GM10266 (cell line): Measurements from ENCODE around the gene PPP1R12B.
"Not testable (repeated sequence)": the region's sequence is repeated elsewhere in the genome, so short reads cannot be mapped to it uniquely, and the experiment has no call there.

Experiments
- DNase-seq: peaks from one replicate; pipeline ENCODE4 v3.0.0; 2012; ENCODE audit errors: extremely low spot score
- TF ChIP-seq, protein P1 (sequence below): IDR thresholded peaks from 2 replicates; pipeline ENCODE4 v1.5.1; 2012; ENCODE audit warnings: mild to moderate bottlenecking, low read depth; ENCODE audit not compliant: control insufficient read depth, insufficient read depth; ENCODE audit errors: missing control alignments

Gene PPP1R12B

DNA sequence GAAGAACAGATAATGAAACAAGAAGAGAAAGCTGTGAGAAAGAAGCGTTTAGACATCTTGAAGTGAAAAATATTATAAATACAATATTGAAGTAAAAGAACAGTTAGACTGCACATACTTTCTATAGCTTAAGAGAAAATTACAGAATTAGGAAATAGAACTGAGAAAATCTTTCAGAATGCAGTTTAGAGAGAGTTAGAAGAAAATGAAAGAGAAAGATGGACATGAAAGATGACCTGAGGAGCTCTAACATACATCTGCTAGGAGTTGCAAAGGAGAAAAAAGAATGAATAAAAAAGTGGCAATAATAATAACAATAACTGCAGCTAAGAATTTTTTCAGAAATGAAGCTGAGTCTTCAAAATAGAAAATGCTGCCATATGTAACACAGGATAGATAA lies 173.0 kb downstream of the PPP1R12B start:
- not testable (repeated sequence) for DNase-seq

DNA sequence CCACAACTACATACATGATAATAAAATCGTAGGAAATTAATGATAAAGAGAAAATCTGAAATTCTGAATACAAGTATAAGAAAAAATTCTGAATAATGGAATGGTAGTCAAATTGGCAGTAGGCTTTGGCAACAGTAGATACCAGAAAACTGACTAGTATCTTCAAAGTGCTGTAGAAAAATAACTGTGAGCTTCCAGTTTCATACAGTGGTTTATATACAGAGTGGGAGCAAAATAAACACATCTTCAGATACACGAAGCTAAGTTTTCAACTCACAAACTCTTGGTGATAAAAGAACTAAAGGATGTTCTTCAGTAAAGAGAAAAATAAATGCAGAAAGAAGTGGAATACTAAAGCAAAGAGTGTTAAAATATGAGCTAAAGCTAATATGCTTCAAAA lies 173.4 kb downstream of the PPP1R12B start:
- DNase-seq: no peak
- TF ChIP-seq, protein P1, sequence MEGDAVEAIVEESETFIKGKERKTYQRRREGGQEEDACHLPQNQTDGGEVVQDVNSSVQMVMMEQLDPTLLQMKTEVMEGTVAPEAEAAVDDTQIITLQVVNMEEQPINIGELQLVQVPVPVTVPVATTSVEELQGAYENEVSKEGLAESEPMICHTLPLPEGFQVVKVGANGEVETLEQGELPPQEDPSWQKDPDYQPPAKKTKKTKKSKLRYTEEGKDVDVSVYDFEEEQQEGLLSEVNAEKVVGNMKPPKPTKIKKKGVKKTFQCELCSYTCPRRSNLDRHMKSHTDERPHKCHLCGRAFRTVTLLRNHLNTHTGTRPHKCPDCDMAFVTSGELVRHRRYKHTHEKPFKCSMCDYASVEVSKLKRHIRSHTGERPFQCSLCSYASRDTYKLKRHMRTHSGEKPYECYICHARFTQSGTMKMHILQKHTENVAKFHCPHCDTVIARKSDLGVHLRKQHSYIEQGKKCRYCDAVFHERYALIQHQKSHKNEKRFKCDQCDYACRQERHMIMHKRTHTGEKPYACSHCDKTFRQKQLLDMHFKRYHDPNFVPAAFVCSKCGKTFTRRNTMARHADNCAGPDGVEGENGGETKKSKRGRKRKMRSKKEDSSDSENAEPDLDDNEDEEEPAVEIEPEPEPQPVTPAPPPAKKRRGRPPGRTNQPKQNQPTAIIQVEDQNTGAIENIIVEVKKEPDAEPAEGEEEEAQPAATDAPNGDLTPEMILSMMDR: no peak

DNA sequence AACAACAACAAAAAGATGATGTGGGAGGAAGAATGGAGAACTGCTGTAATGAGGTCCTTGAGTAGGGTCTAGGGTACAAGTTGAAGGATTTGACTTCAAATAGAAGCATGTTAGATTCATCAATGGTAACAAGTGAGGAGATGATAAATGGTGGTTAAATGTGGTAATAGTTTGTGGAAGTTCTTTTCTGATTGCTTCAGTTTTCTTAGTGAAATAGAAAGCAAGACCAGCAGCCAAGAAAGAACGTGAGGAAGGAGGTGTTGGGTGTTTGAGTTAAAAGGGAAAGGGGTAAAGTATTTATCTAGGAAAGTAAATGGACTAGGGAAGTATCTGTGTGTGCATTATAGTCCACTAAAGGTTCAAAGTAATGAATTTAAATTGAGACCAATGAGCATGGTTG lies 177.6 kb downstream of the PPP1R12B start:
- DNase-seq: not testable (repeated sequence)

DNA sequence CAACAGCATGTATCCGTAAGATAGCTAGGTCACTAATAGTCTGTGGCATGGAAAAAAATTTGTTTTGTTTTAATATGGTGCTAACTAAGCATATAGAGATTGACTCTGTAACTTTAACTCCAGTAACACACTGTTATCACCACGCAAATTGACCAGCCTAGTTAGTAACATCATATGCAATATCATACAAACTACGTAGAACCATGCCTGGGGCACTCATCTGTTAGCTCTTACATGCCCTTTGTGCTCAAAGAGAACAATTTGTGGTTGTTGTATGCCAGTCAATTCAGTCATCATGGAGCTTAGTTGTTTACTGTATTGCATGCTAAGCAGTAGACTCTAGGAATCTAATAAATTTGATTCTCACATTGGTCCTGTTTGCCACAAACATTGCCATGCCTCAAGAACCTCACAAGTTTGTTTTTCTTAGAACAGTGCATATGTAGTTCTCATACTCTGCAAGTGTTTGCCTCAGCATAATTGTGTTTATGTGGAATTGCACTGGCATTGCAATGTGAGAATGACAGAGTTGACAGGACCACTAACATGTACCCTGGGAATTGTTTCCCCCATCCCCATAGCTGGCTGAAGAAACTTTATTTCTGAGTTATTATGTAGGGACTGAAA lies 179.7 kb downstream of the PPP1R12B start:
- DNase-seq: not testable (repeated sequence)

DNA sequence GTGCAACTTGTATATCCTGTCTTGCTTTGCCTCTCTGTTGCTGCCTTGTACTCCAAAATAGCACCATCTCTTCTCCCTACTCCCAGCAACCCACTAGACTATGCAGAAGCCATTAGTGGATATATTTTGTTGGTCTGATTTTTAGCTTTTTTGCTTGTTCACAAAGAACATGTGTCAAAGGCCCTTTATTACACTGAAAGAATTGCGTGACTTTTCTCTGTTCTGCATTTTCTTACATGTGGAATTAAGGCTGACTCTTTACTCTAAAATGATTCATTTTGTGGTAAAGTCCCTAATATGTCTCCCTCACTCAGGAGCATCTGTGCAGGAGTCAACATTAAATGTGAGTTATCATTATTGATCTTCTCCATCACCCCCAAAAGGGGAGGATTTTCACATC lies 182.2 kb downstream of the PPP1R12B start:
- not testable (repeated sequence) for DNase-seq

DNA sequence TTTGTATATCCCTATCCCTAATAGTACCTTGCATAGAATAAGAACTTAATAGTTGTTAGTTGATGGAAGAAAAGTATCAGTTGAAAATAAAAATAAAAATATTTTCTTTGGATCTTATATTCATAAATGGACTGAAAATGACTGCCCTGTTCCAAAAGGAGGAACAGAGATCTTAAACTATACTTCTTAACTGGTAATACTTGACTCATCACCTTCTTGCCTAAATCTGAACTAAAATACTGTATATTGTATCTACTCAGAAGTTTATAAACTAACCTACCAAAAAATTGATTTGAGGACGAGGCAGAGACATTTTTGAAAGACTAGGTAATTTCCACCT lies 182.9 kb downstream of the PPP1R12B start:
- TF ChIP-seq, protein P1: no peak
- no peak for DNase-seq

DNA sequence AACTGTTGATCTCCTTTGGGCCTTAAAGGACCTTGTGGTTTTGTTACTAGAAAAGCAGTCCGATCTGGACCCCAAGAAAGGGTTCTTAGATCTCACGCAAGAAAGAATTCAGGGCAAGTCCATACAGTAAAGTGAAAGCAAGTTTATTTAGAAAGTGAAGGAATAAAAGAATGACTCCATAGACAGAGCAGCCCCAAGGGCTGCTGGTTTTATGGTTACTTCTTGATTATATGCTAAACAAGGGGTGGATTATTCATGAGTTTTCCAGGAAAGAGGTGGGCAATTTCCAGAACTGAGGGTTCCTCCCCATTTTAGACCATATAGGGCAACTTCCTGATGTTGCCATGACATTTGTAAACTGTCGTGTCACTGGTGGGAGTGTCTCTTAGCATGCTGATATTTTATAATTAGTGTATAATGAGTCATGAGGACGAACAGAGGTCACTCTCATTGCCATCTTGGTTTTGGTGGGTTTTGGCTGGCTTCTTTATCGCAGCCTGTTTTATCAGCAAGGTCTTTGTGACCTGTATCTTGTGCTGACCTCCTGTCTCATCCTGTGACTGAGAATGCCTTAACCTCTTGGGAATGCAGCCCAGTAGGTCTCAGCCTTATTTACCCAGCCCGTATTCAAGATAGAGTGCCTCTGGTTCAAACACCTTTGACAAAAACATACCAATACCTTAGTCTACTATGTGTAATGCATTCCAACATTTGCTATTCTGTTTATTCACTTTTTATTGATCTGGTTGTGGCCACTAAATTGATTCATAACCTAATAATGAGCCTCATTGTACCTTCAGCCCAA lies 183.5 kb downstream of the PPP1R12B start:
- not testable (repeated sequence) for DNase-seq

DNA sequence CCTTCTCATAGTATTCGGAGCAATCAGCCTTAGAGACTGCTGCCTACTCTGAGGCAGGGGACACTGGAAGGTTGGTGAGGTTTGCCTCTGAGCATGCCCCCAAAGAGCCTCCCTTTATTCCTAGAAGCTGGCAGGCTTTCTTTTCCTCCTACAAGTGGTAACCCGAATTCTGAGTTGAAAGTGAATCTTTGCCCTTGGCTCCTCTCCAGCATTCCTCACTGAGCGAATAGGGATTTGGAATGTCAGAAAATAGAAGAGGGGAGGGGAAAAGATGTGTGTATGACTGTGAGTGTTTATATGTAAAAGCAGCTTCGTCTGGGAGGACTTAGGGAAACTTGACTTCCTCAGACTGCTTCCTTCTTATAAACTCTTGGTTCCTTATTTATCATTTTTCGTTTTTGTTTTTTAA lies 190.7 kb downstream of the PPP1R12B start:
- not testable (repeated sequence) for DNase-seq

DNA sequence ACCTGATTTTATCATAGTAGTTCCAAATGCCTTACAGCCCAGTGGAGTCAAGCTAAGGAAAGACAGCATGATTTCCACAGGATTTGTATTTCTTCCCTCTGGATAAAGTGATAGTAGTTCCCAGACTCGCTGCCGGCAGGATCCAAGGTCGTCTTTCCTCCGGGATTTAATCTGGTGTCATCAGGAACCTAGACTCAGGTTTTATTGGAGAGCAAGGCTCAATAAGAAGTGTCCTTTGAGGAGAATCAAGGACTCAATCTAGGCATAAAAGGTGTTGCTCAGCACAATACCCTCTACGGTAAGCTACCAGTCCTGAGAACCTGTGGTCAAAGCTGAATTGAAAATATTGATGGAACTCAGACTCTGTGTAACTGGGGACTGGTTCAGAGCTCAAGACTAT lies 191.1 kb downstream of the PPP1R12B start:
- not testable (repeated sequence) for DNase-seq

DNA sequence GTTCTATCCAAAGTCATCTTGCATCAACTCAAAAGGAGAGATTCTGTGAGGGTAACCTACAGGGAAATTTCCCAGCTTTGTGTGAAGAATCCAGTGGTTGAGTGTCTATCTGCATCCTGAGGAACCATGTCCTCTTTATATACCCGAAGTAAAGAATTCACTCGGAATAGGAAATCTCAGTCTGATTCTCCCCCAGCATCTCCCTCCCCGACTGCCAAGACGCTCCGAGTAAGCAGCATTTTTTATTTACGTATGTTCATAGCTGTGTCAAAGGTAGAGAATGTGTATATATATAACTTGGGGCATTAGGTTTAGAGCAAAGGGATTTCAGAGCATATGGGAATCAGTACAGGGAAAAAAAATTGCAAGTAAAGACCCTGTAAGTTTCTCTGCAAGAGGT lies 191.5 kb downstream of the PPP1R12B start:
- no peak for DNase-seq
- TF ChIP-seq, protein P1: no peak

DNA sequence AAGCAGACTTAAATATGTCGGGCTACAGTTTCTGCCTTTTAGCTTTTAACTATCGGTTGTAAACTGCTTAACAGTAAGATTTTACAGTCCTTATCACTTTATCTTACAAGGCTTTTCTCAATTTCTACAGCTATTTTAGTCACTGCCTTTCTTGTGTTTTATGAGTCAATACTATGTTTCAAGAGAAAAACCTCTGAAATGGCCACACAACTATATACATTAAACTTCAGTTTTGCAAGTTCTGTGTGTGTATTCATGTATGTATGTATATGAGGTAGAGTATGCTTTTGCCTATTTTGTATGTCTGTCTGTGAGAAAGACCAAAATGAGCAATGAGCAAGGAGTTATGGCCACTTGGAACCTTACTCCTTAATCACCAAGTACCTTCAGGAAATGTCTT lies 191.9 kb downstream of the PPP1R12B start:
- DNase-seq: no peak
- TF ChIP-seq, protein P1: no peak

DNA sequence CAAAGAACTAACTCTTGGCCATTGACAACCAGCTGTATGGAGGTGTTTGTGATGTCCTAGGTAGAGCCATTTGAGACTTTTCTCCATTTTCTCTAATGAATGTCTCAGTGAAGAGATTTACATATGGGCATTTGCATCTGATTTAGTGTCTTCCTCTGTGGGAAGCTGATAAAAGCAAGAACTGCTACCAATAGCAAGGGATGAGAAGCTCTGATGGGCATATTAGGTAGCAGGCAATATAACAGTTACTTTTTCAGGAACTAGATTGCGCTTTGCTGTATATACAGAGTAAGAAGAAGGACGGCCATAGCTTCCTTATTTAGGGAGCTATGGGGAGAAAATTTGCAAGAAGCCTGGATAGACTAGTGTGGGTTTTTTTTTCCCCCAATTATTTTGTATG lies 192.4 kb downstream of the PPP1R12B start:
- DNase-seq: not testable (repeated sequence)

DNA sequence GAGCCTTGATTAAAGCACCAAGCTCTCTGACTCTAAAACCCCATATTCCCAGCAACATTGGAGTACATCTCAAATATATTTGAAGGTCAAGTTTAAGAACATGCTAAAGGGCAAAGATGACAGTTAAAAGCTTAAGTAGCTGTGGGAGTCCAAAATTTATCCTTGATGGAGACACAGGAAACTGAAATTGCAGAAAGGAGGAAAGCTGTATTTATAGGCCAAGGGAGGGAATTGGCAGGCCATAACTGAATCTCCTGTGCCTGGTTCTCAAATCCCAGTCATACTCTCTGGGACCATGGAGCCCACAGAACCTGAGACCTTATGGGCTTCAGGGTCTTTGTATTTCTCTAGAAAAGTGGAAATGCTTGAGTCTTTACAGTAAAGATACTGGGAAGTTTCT lies 193.9 kb downstream of the PPP1R12B start:
- DNase-seq: not testable (repeated sequence)

DNA sequence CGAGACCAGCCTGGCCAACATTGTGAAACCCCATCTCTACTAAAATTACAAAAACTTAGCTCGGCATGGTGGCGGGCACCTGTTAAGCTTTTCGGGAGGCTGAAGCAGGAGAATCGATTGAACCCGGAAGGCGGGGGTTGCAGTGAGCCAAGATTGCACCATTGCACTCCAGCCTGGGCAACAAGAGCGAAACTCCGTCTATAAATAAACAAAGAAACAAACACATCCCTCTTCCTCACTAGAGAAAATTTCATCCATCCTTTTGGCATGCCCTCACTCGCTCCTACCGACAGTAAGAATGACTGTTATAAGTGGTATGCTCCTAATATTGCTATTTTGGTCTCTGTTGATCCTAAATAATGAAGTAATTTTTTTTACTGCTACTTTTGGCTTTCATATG lies 195.0 kb downstream of the PPP1R12B start:
- DNase-seq: not testable (repeated sequence)

DNA sequence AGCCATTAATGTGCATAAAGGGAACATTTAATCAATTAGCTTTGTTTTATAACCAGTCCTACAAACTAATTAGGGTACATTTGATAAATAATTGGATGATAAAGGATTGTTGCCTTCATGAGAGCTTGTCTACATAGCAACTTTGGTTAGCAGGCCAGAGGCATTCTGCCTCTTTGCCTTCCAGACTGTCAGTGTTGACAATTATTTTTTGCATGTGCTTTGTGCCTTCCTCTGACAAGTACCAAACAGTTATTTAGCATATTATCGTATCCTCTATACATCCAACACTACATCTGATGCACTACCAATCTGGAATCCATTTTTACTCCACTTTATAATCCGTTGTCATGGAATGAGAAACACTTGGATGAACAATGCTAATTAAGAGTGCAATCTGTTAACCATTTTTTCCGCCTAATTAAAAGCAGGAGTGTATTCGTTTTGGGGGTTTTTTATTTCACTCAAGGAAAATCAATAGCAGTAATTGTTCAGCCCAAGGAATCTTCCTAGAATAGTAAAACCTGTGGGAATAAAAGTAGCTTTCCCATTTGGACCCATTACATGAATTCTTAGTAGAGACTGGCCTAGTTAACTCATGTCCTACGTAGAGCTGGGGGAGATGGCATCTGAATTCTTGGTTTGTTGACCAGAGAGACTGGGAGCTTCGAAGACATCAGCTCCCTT lies 196.4 kb downstream of the PPP1R12B start:
- DNase-seq: not testable (repeated sequence)
